ENCODE measurements around the gene THAP7. TPM values are rescaled to one million over a fixed set of nuclear protein-coding genes. Genes with fewer than 3 reads are reported as not detected.
A peak's percentile ranks its signal among the peaks of the same experiment; 100 is the strongest.
"Not testable (repeated sequence)": the region's sequence is repeated elsewhere in the genome, so short reads cannot be mapped to it uniquely, and the experiment has no call there.

Gene THAP7, protein sequence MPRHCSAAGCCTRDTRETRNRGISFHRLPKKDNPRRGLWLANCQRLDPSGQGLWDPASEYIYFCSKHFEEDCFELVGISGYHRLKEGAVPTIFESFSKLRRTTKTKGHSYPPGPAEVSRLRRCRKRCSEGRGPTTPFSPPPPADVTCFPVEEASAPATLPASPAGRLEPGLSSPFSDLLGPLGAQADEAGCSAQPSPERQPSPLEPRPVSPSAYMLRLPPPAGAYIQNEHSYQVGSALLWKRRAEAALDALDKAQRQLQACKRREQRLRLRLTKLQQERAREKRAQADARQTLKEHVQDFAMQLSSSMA
- 70.5 and 73.5 TPM in 2 replicates for total RNA-seq (2014; rRNA removed; shearing (Covaris generic))

GRCh38 chr22:21001601-21002325 is at the start of gene THAP7:
Gene THAP7 (minus strand): TSS chr22:21002118. CDS start chr22:21001911, 207 bp downstream.
- in situ Hi-C loops (cut with HindIII; ENCODE audit: low sequenced_read_pairs), result no loop called here
- DNase-seq (ENCODE audit: low spot score), result peak; percentile 96

GRCh38 chr22:21051145-21051830 is 49.4 kb upstream of the THAP7 start:
- in situ Hi-C loops (cut with HindIII; ENCODE audit: low sequenced_read_pairs), result no loop called here
- no peak for DNase-seq (ENCODE audit: low spot score)

DNA sequence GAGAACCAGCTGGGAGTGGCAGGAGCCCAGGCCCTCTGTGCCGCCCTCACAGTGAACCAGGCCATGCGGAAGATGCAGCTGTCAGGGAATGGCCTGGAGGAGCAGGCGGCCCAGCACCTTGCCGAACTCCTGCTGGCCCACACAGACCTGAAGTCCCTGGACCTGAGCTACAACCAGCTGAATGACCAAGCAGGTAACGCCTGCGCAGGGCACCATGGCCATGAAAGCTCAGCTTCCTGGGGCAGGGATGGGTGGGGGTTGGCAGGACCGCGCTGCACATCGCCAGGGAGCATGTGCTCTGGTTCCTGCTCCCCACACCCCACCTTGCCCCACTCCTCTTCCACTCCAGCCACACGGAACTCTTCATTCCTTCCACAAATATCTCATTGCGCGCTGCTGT is 47.0 kb upstream of the THAP7 start:
- DNase-seq (ENCODE audit: low spot score); in situ Hi-C loops (cut with HindIII; ENCODE audit: low sequenced_read_pairs): not testable (repeated sequence)

DNA sequence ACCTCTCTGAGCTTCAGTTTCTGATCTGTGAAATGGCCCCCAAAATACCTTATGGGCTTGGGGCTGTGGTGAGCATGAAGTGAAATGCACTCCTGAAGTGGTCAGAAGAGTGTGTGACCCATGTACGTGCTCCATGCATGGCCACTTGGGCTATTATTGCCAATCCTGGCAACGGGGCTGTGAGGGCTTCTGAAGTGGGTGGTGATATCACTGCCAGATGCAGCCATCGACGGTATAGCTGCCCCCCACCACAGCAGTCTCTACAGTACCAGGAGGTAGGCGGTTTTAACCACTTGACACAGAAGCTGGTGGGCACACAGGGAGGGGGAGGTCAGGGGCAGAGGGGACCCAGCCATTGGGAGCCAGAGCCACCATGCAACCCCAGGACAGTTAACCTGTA is 46.5 kb upstream of the THAP7 start:
- in situ Hi-C loops (cut with HindIII; ENCODE audit: low sequenced_read_pairs); DNase-seq (ENCODE audit: low spot score): not testable (repeated sequence)

DNA sequence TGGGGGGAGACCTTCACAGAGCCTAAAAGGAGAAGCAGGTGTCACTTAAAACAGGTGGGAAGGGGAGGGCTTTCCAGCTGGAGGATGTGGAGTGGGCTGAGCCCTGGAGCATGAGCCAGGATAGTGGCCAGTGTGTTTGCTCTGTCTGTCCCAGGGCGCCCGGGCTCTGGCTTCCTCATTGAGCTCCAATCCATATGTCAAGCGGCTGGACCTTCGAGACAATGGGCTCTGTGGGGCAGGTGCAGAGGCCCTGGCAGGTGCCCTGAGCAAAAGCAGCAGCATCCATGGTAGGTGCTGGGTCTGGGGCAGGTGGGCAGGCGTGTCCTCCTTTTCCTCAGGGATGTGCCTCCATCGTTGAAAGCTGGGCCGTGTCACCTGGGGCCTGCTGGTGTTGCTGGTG is 45.8 kb upstream of the THAP7 start:
- DNase-seq (ENCODE audit: low spot score), result no peak
- in situ Hi-C loops (cut with HindIII; ENCODE audit: low sequenced_read_pairs), result no loop called here

GRCh38 chr22:21047035-21047661 is 45.2 kb upstream of the THAP7 start:
- in situ Hi-C loops (cut with HindIII; ENCODE audit: low sequenced_read_pairs), result no loop called here
- DNase-seq (ENCODE audit: low spot score), result no peak

- in situ Hi-C loops (cut with HindIII; ENCODE audit: low sequenced_read_pairs), result no loop called here
Measured at GRCh38 chr22:21045585-21046294, 43.8 kb upstream of the THAP7 start, which contains the start of gene LRRC74B. Gene LRRC74B (plus strand): TSS chr22:21045946. CDS start chr22:21045987, 41 bp downstream.

GRCh38 chr22:21044931-21045584 is 43.1 kb upstream of the THAP7 start:
- in situ Hi-C loops (cut with HindIII; ENCODE audit: low sequenced_read_pairs), result no loop called here
- no peak for DNase-seq (ENCODE audit: low spot score)

More at GRCh38 chr22:21045585-21046294, 43.8 kb upstream of the THAP7 start, which contains the start of gene LRRC74B:
- peak; percentile 90 for DNase-seq (ENCODE audit: low spot score)

- no peak for DNase-seq (ENCODE audit: low spot score)
- in situ Hi-C loops (cut with HindIII; ENCODE audit: low sequenced_read_pairs), result no loop called here
Measured at GRCh38 chr22:21043860-21044535, 42.1 kb upstream of the THAP7 start.

DNA sequence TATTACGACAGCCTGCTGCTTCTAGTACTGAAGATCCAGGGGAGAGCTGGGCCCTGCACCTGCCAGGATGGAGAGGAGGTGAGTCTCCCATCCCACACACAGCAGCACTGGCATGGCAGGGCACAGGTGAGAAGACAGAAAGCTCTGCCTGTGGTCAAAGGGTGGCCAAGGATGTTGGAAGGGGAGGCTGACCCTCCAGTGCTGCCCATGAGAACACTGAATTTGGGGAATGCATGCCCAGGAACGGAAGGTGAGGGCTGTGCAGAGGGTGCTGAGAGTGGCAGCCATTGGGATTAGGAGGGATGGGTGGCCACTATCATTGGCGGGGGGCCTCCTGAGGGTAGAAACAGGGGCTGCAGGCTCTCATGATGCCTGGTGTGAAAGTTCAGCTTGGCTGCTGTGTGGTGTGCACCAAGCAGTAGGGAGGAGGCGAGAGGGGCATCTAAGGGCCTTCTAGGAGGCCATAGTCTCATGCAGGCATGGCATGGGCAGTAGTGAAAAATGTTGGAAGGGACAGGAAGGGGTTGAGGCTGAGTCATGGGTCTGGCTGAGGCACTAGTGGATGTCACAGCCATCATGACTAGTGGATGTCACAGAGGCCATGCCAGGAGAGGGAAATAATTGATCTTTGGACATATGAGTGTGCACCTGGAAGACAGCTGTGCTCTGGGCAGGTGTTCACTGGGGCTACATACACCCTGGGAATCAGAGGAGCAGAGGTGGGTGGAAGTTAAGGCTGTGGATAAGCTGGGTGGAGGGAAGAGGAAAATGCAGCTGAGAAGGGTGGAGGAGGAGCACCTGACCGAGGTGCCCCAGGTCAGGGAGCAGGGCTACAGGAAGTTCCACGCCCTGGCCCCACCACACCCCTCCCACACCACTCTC is 41.3 kb upstream of the THAP7 start:
- in situ Hi-C loops (cut with HindIII; ENCODE audit: low sequenced_read_pairs), result no loop called here
- no peak for DNase-seq (ENCODE audit: low spot score)

GRCh38 chr22:21041937-21042336 is 40.0 kb upstream of the THAP7 start:
- in situ Hi-C loops (cut with HindIII; ENCODE audit: low sequenced_read_pairs), result no loop called here
- no peak for DNase-seq (ENCODE audit: low spot score)

DNA sequence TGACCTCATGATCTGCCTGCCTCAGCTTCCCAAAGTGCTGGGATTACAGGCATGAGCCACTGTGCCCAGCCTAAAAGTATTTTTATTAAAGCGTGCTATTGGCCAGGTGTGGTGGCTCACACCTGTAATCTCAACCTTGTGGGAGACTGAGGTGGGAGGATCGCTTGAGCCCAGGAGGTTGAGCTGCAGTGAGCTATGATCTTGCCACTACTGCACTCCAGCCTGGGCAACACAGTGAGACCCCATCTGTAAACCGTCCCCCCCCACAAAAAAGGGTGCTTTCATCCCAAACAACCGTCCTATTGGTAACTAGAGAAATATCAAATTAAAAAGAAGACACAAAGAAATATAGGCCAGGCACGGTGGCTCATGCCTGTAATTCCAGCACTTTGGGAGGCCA is 37.2 kb upstream of the THAP7 start:
- DNase-seq (ENCODE audit: low spot score); in situ Hi-C loops (cut with HindIII; ENCODE audit: low sequenced_read_pairs): not testable (repeated sequence)

- no peak for DNase-seq (ENCODE audit: low spot score)
Measured at GRCh38 chr22:21038405-21038804, 36.5 kb upstream of the THAP7 start.

DNA sequence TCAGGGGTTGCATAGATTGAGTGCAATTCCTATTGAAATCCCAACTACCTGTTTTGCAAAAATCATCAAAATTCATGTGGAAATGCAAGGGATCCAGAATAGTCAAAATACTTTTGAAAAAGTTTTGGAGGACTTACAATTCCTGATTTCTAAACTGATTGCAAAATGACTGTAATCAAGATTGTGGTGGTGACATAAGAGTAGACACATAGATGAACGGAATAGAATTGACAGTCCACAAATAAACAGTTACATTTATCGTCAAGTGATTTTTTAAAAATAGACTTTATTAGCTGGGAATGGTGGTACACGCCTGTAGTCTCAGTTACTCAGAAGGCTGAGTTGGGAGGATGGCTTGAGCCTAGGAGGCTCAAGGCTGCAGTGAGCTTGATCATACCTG is 33.1 kb upstream of the THAP7 start:
- in situ Hi-C loops (cut with HindIII; ENCODE audit: low sequenced_read_pairs), result no loop called here
- no peak for DNase-seq (ENCODE audit: low spot score)

More at GRCh38 chr22:21038405-21038804, 36.5 kb upstream of the THAP7 start:
- in situ Hi-C loops (cut with HindIII; ENCODE audit: low sequenced_read_pairs), result no loop called here

DNA sequence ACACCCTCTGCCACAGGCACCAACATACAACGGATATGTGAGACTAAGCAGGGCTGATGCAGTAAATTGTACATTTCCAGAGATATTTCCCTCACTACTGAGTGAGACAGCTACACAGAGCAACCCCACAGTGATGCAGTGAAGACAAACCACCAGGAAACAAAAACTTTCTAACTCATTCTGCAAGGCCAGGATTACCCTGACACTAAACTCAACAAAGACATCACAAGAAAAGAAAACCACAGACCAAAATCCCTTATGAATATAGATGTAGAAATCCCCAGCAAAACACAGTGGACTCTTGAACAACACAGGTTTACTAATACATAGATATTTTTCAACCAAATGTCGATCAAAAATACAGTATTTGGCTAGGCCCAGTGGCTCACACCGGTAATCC is 32.0 kb upstream of the THAP7 start:
- no peak for DNase-seq (ENCODE audit: low spot score)
- in situ Hi-C loops (cut with HindIII; ENCODE audit: low sequenced_read_pairs), result no loop called here

GRCh38 chr22:21032868-21033688 is 31.2 kb upstream of the THAP7 start:
- in situ Hi-C loops (cut with HindIII; ENCODE audit: low sequenced_read_pairs), result no loop called here
- no peak for DNase-seq (ENCODE audit: low spot score)

Data from G401 (cell line).